NCI-H526 treated with DMSO at 0.1 percent for 48 hours (cell line): ENCODE data around the gene RAP2B.
"Not testable (repeated sequence)": the region's sequence is repeated elsewhere in the genome, so short reads cannot be mapped to it uniquely, and the experiment has no call there.

Source experiments
- DNase-seq: peaks from one replicate; lab custom pipeline; 2025; lab: John Stamatoyannopoulos, UW

RAP2B gene

DNA sequence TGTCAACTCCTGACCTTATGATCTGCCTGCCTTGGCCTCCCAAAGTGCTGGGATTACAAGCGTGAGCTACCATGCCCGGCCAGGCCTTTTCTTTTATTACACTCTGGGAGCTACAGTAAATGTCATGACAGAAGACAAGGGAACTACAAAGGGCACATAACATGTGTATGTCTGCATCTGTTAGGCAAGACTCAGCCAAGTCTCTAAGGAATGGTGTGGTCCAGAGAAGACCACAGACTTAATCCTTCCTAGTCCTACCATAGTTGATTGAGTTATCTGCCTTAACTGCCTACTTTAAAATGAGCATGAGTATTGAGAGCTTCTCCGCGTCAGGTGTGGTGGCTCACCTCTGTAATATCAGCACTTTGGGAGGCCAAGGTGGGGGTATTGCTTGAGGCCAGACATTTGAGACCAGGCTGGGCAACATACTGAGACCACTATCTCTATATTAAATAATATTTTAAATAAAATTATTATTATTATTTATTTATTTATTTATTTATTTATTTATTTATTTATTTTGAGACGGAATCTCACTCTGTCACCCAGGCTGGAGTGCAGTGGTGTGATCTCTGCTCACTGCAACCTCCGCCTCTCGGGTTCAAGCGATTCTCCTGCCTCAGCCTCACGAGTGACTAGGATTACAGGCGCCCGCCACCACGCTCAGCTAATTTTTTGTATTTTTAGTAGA lies 31.9 kb downstream of the RAP2B start:
- DNase-seq = not testable (repeated sequence)

DNA sequence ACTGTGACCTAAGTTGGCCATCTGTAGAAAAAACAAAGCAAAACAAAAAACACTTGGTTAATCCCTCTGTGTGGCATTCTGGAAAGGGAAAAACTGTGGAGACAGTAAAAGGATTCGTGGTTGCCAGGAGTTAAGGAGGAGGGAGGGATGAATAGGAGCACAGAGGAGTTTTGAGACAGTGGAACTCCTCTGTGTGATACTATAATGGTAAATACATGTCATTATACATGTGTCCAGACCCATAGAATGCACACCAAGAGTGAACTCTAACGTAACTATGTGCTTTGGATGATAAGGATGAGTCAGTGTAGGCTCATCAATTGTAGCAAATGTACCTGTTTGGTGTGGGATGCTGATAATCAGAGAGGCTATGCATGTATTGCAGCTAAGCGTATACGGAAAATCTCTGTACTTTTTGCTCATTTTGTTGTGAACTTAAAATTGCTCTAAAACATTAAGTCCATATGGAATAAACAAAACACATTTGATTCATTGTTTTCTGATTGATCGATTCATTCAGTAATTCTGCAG lies 33.4 kb downstream of the RAP2B start:
- DNase-seq = no peak

DNA sequence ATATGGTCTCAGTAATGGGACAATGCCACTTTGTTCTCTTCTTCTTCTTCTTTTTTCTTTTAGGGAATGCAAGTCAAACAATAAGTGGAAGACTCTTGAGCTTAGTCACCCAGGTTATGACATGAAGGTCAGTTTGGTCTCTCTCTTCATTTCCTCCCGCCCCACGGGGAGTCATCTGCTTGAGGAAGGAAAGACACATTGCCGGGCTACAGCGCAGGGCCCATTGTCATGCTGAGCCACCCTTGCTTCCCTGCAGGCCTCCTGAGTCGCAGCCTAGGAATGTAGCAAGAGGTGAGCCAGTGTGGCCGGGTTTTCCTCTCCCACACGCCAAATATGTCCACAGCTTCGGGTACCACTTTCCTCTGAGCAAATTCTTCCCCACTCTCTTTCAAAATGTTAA lies 47.6 kb downstream of the RAP2B start:
- DNase-seq = no peak

DNA sequence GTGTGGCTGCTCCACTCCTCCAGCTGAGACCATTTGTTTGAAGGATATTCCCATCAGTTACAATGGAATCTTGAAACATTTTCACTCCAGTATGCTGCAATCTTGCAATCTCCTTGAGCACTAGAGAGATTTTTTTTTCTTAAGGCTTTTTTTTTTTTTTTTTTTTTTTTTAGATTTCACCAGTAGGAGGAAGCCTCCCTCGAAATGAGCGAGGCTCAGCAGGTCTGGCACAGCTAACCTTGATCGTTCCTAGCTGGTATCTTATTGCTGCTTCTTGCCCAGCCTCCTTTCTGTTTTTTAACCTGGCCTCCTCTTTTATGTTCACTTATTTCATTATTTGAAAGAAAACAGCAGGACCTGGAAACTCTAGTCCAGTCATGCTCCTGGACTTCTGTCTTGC lies 48.1 kb downstream of the RAP2B start:
- no peak for DNase-seq

DNA sequence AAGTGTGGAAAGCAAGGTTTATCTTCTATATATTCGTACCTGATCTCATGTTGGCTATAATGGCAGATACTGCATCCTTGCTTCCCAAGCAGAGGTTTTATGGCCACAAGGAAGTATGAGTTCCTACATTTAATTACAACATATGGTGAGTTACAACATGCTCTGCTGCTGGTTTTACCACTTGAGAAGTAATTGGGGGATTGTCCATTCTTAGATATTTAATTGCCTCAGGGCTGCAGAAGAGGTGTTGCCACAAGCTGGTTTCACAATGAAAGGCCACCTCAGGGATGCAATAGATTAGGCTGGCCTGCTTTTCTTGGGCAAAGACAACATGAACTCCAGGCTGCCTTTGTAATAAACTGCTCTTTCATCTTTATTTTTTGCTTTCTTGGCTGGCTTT lies 48.6 kb downstream of the RAP2B start:
- no peak for DNase-seq

DNA sequence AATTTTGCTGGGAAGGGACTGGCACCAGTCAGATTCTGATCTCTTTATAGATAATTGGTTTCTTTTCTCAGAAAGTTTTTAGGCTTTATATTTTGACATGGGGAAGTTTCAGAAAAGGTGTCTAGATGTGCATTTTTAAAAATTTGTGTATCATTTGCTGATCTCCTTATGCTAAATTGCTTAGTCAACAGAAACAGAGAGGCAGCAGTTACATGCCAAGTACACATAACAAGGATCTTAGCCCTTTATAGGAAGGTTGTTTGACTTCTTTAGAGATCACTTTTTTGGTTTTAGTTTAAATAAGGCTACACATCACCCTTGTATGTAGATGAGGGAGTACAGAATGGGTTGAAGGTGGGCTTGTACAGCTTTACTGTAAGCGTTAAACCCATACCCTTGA lies 53.5 kb downstream of the RAP2B start:
- DNase-seq = no peak

DNA sequence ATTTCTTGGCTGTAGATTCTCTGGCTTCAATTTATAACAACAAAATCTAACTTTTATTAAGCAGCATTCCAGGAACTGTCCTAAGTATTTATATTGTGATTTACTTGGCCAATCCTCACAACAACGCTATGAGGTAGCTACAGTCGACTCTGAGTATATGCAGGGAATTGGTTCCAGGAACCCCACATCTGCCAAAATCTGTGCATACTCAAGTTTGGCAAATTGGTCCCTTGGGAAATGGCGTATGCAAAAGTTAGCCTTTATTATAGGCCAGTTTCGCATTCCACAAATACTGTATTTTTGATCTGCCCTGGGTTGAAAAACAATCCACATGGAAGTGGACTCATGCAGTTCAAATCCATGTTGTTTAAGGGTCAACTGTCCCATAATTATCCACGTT lies 53.9 kb downstream of the RAP2B start:
- no peak for DNase-seq

DNA sequence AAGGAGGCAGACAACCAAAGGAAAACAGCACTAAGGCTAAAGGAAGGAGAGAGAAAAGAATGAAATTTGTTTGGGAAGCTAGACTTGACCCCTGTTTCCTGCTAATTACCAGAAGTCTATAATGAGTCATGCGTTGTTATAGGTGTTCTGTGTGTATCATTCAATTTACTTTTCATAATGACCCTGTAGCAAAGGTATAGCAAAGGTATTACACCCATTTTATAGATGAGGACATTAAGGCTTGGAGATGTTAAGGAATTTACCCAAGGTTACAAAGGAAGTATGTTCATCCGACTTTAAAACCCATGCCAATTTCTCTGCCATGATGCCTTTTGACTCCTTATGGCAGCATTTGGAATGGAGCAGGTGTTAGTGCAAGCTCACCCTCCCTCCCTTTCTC lies 54.9 kb downstream of the RAP2B start:
- no peak for DNase-seq

DNA sequence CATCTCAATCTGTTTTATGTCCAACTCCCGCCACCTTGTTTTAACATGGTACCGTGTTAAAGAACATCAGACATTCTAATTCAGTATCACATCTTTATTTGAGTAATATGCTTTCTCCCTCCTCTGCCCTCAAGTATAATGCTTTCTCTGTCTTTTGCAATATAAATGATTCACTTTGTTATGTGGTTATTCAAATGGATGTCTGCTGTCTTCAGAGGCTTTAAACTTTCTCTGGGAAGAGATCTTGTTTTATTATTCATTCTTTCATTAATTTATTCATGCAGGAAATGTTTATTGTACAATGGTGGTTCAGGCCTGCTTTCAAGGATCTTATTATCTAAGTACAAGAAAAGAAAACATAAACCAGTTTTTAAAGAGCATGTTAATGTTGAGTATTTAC lies 57.1 kb downstream of the RAP2B start:
- DNase-seq = no peak
